GM12891 (cell line): ENCODE data around the gene PTTG2.
"Not testable (repeated sequence)": the region's sequence is repeated elsewhere in the genome, so short reads cannot be mapped to it uniquely, and the experiment has no call there.

Source experiments
- PAX5 ChIP-seq: IDR thresholded peaks from 2 replicates; pipeline ENCODE4 v1.6.1; 2011; ENCODE audit warnings: low read length, moderate library complexity, mild to moderate bottlenecking; ENCODE audit not compliant: insufficient read depth, severe bottlenecking
- POLR2A ChIP-seq: IDR thresholded peaks from 2 replicates; pipeline ENCODE4 v1.6.1; 2011; ENCODE audit warnings: low read depth, low read length, control low read depth
- POLR2AphosphoS5 ChIP-seq: IDR thresholded peaks from 2 replicates; pipeline ENCODE4 v1.6.1; 2011; ENCODE audit warnings: low read depth, low read length, control low read depth
- POU2F2 ChIP-seq: IDR thresholded peaks from 2 replicates; pipeline ENCODE4 v1.6.1; 2011; ENCODE audit warnings: low read depth, mild to moderate bottlenecking, control low read depth, low read length, moderate library complexity
- TAF1 ChIP-seq: IDR thresholded peaks from 2 replicates; pipeline ENCODE4 v1.6.1; 2011; ENCODE audit warnings: low read depth, low read length, control low read depth

DNA sequence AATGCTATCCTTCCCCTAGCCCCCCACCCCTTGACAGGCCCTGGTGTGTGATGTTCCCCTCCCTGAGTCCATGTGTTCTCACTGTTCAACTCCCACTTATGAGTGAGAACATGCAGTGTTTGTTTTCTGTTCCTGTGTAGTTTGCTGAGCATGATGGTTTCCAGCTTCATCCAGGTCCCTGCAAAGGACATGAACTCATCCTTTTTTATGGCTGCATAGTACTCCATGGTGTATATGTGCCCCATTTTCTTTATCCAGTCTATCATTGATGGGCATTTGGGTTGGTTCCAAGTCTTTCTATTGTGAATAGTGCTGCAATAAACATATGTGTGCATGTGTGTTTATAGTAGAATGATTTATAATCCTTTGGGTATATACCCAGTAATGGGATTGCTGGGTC lies 37.1 kb upstream of the PTTG2 start:
- TF ChIP-seq POLR2AphosphoS5, TAF1, POLR2A, PAX5, POU2F2: not testable (repeated sequence)
